Activated CD4-positive, alpha-beta T cell treated with anti-CD3 and anti-CD28 coated beads, Interleukin-2, Interleukin-4, amounts not matched to agents 100 ng/mL and 50 ng/mL, durations not matched to agents 16 hours and 8 hours (primary cell): ENCODE data around the gene USP54.

ENCODE experiments used
- DNase-seq: peaks from one replicate; pipeline ENCODE4 v3.0.0-alpha.2; 2020; ENCODE audit warnings: low spot score

Gene USP54

GRCh38 chr10:73460897-73461296, 130.2 kb downstream of the USP54 start:
- DNase-seq, result no peak

- no peak for DNase-seq
Observed at GRCh38 chr10:73459683-73460314, 131.3 kb downstream of the USP54 start.

GRCh38 chr10:73456187-73456890, 134.8 kb downstream of the USP54 start:
- DNase-seq, result no peak

GRCh38 chr10:73449113-73449512, 142.0 kb downstream of the USP54 start:
- no peak for DNase-seq

- DNase-seq, result no peak
Observed at GRCh38 chr10:73448384-73448783, 142.8 kb downstream of the USP54 start.
